DND-41 (cell line): Measurements from ENCODE around the gene BAIAP2.

ENCODE experiments used
- CTCF ChIP-seq: IDR thresholded peaks from 2 replicates; pipeline ENCODE4 v1.5.1; 2012; ENCODE audit warnings: borderline replicate concordance, low read length, moderate library complexity, mild to moderate bottlenecking; ENCODE audit not compliant: poor library complexity, severe bottlenecking; ENCODE audit errors: extremely low read depth
- EZH2 ChIP-seq: IDR thresholded peaks from 3 replicates; pipeline ENCODE4 v1.6.1; 2012; ENCODE audit warnings: borderline replicate concordance, low read depth, mild to moderate bottlenecking, moderate library complexity, low read length, inconsistent platforms; ENCODE audit not compliant: severe bottlenecking

GRCh38 chr17:81021531-81022343, 13.2 kb upstream of the BAIAP2 start:
- no peak for TF ChIP-seq CTCF
- no peak for TF ChIP-seq EZH2
